HG02759 (cell line): ENCODE measurements around the gene IBTK.
A peak's percentile ranks its signal among the peaks of the same experiment; 100 is the strongest.
"Not testable (repeated sequence)": the region's sequence is repeated elsewhere in the genome, so short reads cannot be mapped to it uniquely, and the experiment has no call there.

Source experiments
- ATAC-seq: cut with Tn5 transposase; IDR thresholded peaks from one replicate; pipeline ENCODE4 v1.9.1; 2021; ENCODE audit warnings: mild to moderate bottlenecking, moderate library complexity; ENCODE audit not compliant: unreplicated experiment

Gene IBTK

GRCh38 chr6:82247505-82248272 lies at the start of gene IBTK:
Gene IBTK, minus strand, starts transcription at chr6:82247744. Its CDS starts 7,258 bp downstream, at chr6:82240486.
- ATAC-seq: peak; percentile 88

GRCh38 chr6:82283771-82284410 lies 36.3 kb upstream of the IBTK start:
- no peak for ATAC-seq

GRCh38 chr6:82281550-82281949 lies 34.0 kb upstream of the IBTK start:
- ATAC-seq: not testable (repeated sequence)

GRCh38 chr6:82277686-82278085 lies 30.1 kb upstream of the IBTK start:
- no peak for ATAC-seq

GRCh38 chr6:82275686-82276085 lies 28.1 kb upstream of the IBTK start:
- no peak for ATAC-seq

- ATAC-seq: no peak
Measured at GRCh38 chr6:82273295-82273694, 25.8 kb upstream of the IBTK start.

- no peak for ATAC-seq
Measured at GRCh38 chr6:82270881-82271635, 23.5 kb upstream of the IBTK start.

- no peak for ATAC-seq
Measured at GRCh38 chr6:82268301-82268846, 20.8 kb upstream of the IBTK start.

- ATAC-seq: no peak
Measured at GRCh38 chr6:82264824-82265223, 17.3 kb upstream of the IBTK start.

- ATAC-seq: no peak
Measured at GRCh38 chr6:82264321-82264720, 16.8 kb upstream of the IBTK start.

- ATAC-seq: no peak
Measured at GRCh38 chr6:82263916-82264315, 16.4 kb upstream of the IBTK start.

GRCh38 chr6:82260997-82261732 lies 13.6 kb upstream of the IBTK start:
- ATAC-seq: no peak

GRCh38 chr6:82259389-82259788 lies 11.8 kb upstream of the IBTK start:
- ATAC-seq: no peak

- ATAC-seq: no peak
Measured at GRCh38 chr6:82257088-82257774, 9.7 kb upstream of the IBTK start.

GRCh38 chr6:82254722-82255121 lies 7.2 kb upstream of the IBTK start:
- not testable (repeated sequence) for ATAC-seq

GRCh38 chr6:82251942-82252341 lies 4.4 kb upstream of the IBTK start:
- no peak for ATAC-seq

- ATAC-seq: no peak
Measured at GRCh38 chr6:82249381-82250253, 2.1 kb upstream of the IBTK start.

- peak; percentile 52 for ATAC-seq
Measured at GRCh38 chr6:82248273-82248735, 760 bp upstream of the IBTK start.
